ENCODE results near the gene MPG. TPM values are rescaled to one million over a fixed set of nuclear protein-coding genes. Genes with fewer than 3 reads are reported as not detected.
A peak's percentile ranks its signal among the peaks of the same experiment; 100 is the strongest.

The MPG gene
- total RNA-seq, 1 donor from 2014 or later: 61.1 TPM

GRCh38 chr16:53346-54236, 24.4 kb upstream of the MPG start, which contains the start of the genes POLR3K and SNRNP25:
Gene POLR3K (minus strand): TSS chr16:53608. CDS start chr16:53586, 22 bp downstream.
Gene SNRNP25 (plus strand): TSS chr16:53828. CDS start chr16:54017, 189 bp downstream.
- Mint-ChIP-seq H3K27me3 (ENCODE audit: low read depth) (no peaks in the 10 kb centered on the region), H3K4me3 (ENCODE audit: unreplicated experiment) (peak within 1 kb of the TSS; percentile 98), H3K27ac (ENCODE audit: unreplicated experiment) (peak within 1 kb of the TSS; percentile 98), H3K36me3 (ENCODE audit: low read depth) (peaks cover 18% of the 10 kb centered on the region), H3K9me3 (ENCODE audit: low read depth) (no peaks in the 10 kb centered on the region), H3K4me1 (ENCODE audit: low read depth) (peaks cover 25% of the 10 kb centered on the region)
- DNase-seq (ENCODE audit: low spot score): peak; percentile 99
- TF ChIP-seq CTCF (IDR thresholded peaks at IDR 0.05): peak; percentile 1

- peak overlapping the region; percentile 98 for H3K4me3 Mint-ChIP-seq (ENCODE audit: unreplicated experiment)
- H3K4me1 Mint-ChIP-seq (ENCODE audit: low read depth): peaks cover 25% of the 10 kb centered on the region
- no peak for DNase-seq (ENCODE audit: low spot score)
- no peak overlapping the region for H3K27ac Mint-ChIP-seq (ENCODE audit: unreplicated experiment)
- no peak for TF ChIP-seq CTCF (IDR thresholded peaks at IDR 0.05)
- peaks cover 23% of the 10 kb centered on the region for H3K36me3 Mint-ChIP-seq (ENCODE audit: low read depth)
- no peaks in the 10 kb centered on the region for H3K9me3 Mint-ChIP-seq (ENCODE audit: low read depth)
- H3K27me3 Mint-ChIP-seq (ENCODE audit: low read depth): no peaks in the 10 kb centered on the region
Observed at GRCh38 chr16:54237-54581, 23.8 kb upstream of the MPG start.

- no peak for DNase-seq (ENCODE audit: low spot score)
- Mint-ChIP-seq H3K27ac (ENCODE audit: unreplicated experiment) (no peak overlapping the region), H3K27me3 (ENCODE audit: low read depth) (no peaks in the 10 kb centered on the region), H3K9me3 (ENCODE audit: low read depth) (no peaks in the 10 kb centered on the region), H3K36me3 (ENCODE audit: low read depth) (peaks cover 30% of the 10 kb centered on the region), H3K4me1 (ENCODE audit: low read depth) (peaks cover 25% of the 10 kb centered on the region), H3K4me3 (ENCODE audit: unreplicated experiment) (no peak overlapping the region)
- no peak for TF ChIP-seq CTCF (IDR thresholded peaks at IDR 0.05)
Observed at GRCh38 chr16:55571-56136, 22.4 kb upstream of the MPG start.

GRCh38 chr16:56231-56927, 21.6 kb upstream of the MPG start:
- no peak for TF ChIP-seq CTCF (IDR thresholded peaks at IDR 0.05)
- no peaks in the 10 kb centered on the region for H3K27me3 Mint-ChIP-seq (ENCODE audit: low read depth)
- H3K36me3 Mint-ChIP-seq (ENCODE audit: low read depth): peaks cover 32% of the 10 kb centered on the region
- no peak overlapping the region for H3K4me3 Mint-ChIP-seq (ENCODE audit: unreplicated experiment)
- no peak overlapping the region for H3K27ac Mint-ChIP-seq (ENCODE audit: unreplicated experiment)
- no peak for DNase-seq (ENCODE audit: low spot score)
- no peaks in the 10 kb centered on the region for H3K9me3 Mint-ChIP-seq (ENCODE audit: low read depth)
- peaks cover 22% of the 10 kb centered on the region for H3K4me1 Mint-ChIP-seq (ENCODE audit: low read depth)

GRCh38 chr16:57711-58110, 20.3 kb upstream of the MPG start:
- no peaks in the 10 kb centered on the region for H3K9me3 Mint-ChIP-seq (ENCODE audit: low read depth)
- no peak for DNase-seq (ENCODE audit: low spot score)
- H3K4me3 Mint-ChIP-seq (ENCODE audit: unreplicated experiment): no peak overlapping the region
- H3K27ac Mint-ChIP-seq (ENCODE audit: unreplicated experiment): peak overlapping the region; percentile 59
- H3K36me3 Mint-ChIP-seq (ENCODE audit: low read depth): peaks cover 34% of the 10 kb centered on the region
- TF ChIP-seq CTCF (IDR thresholded peaks at IDR 0.05): no peak
- H3K4me1 Mint-ChIP-seq (ENCODE audit: low read depth): peaks cover 16% of the 10 kb centered on the region
- no peaks in the 10 kb centered on the region for H3K27me3 Mint-ChIP-seq (ENCODE audit: low read depth)
